Measurements from ENCODE around the gene WDR37. TPM values are rescaled to one million over a fixed set of nuclear protein-coding genes. Genes with fewer than 3 reads are reported as not detected.

WDR37 gene
- total and polyA plus RNA-seq, 8 donors, result 4.6 to 11.6 (median 8.6) TPM

- no peak for TF ChIP-seq CTCF (IDR thresholded peaks at IDR 0.05)
- 55 to 65% methylated on average over 5 of the region's 5 CpGs for WGBS, 2 donors
- ATAC-seq (no peak), DNase-seq (no peak), FAIRE-seq (no peak)
- H3K36me3 ChIP-seq, result no peaks in the 10 kb centered on the region
- no peaks in the 10 kb centered on the region for H3K27me3 ChIP-seq
- no peak overlapping the region for H3K27ac ChIP-seq
- H3K4me3 ChIP-seq, result no peak overlapping the region
- no peaks in the 10 kb centered on the region for H3K4me1 ChIP-seq
- intact Hi-C loops (cut with DNase I), result no loop called here
- no peaks in the 10 kb centered on the region for H3K9me3 ChIP-seq
Observed at GRCh38 chr10:1163831-1164230, 107.6 kb downstream of the WDR37 start.

GRCh38 chr10:1166101-1166827 lies 110.1 kb downstream of the WDR37 start:
- H3K27me3 ChIP-seq, result no peaks in the 10 kb centered on the region
- no peak overlapping the region for H3K4me3 ChIP-seq
- H3K4me1 ChIP-seq, result no peaks in the 10 kb centered on the region
- no peak for TF ChIP-seq CTCF (IDR thresholded peaks at IDR 0.05)
- H3K9me3 ChIP-seq, result no peaks in the 10 kb centered on the region
- WGBS, 2 donors, result 71 to 78% methylated on average over 15 of the region's 15 CpGs
- intact Hi-C loops (cut with DNase I), result no loop called here
- ATAC-seq (no peak), DNase-seq (peak in 1 of 6 donors; percentile 21), FAIRE-seq (no peak)
- no peak overlapping the region for H3K27ac ChIP-seq
- no peaks in the 10 kb centered on the region for H3K36me3 ChIP-seq

- Histone ChIP-seq H3K4me1 (no peaks in the 10 kb centered on the region), H3K27me3 (no peaks in the 10 kb centered on the region), H3K4me3 (no peak overlapping the region), H3K27ac (no peak overlapping the region), H3K36me3 (no peaks in the 10 kb centered on the region), H3K9me3 (no peaks in the 10 kb centered on the region)
- DNase-seq (peak in 1 of 6 donors; percentile 7), ATAC-seq (no peak), FAIRE-seq (no peak)
- no peak for TF ChIP-seq CTCF (IDR thresholded peaks at IDR 0.05)
- 75 to 88% methylated on average over 9 of the region's 9 CpGs for WGBS, 2 donors
- intact Hi-C loops (cut with DNase I), result no loop called here
Observed at GRCh38 chr10:1166828-1167275, 110.7 kb downstream of the WDR37 start.

GRCh38 chr10:1168763-1169162 lies 112.6 kb downstream of the WDR37 start:
- DNase-seq (peak in 1 of 6 donors; percentile 9), FAIRE-seq (no peak), ATAC-seq (no peak)
- H3K9me3 ChIP-seq, result no peaks in the 10 kb centered on the region
- H3K4me3 ChIP-seq, result no peak overlapping the region
- 74 to 76% methylated on average over 13 of the region's 13 CpGs for WGBS, 2 donors
- no peaks in the 10 kb centered on the region for H3K36me3 ChIP-seq
- no peaks in the 10 kb centered on the region for H3K27me3 ChIP-seq
- H3K4me1 ChIP-seq, result no peaks in the 10 kb centered on the region
- H3K27ac ChIP-seq, result no peak overlapping the region
- intact Hi-C loops (cut with DNase I), result no loop called here
- no peak for TF ChIP-seq CTCF (IDR thresholded peaks at IDR 0.05)

- no peak for FAIRE-seq
Observed at GRCh38 chr10:1169186-1169885, 113.2 kb downstream of the WDR37 start.

More at GRCh38 chr10:1169186-1169885, 113.2 kb downstream of the WDR37 start:
- Histone ChIP-seq H3K4me1 (no peaks in the 10 kb centered on the region), H3K9me3 (no peaks in the 10 kb centered on the region), H3K36me3 (no peaks in the 10 kb centered on the region), H3K4me3 (no peak overlapping the region), H3K27me3 (no peaks in the 10 kb centered on the region), H3K27ac (no peak overlapping the region)
- 58 to 71% methylated on average over 21 to 23 of the region's 23 CpGs for WGBS, 2 donors
- DNase-seq (peak in 1 of 6 donors; percentile 38), ATAC-seq (no peak)
- intact Hi-C loops (cut with DNase I), result no loop called here
- TF ChIP-seq CTCF (IDR thresholded peaks at IDR 0.05), result no peak

All from pancreas (tissue), 10 donors.